ENCODE data around the gene FIG4. TPM values are rescaled to one million over a fixed set of nuclear protein-coding genes. Genes with fewer than 3 reads are reported as not detected.
"Not testable (repeated sequence)": the region's sequence is repeated elsewhere in the genome, so short reads cannot be mapped to it uniquely, and the experiment has no call there.

The FIG4 gene
- polyA plus RNA-seq, 1 experiment: 11.2 TPM

DNA sequence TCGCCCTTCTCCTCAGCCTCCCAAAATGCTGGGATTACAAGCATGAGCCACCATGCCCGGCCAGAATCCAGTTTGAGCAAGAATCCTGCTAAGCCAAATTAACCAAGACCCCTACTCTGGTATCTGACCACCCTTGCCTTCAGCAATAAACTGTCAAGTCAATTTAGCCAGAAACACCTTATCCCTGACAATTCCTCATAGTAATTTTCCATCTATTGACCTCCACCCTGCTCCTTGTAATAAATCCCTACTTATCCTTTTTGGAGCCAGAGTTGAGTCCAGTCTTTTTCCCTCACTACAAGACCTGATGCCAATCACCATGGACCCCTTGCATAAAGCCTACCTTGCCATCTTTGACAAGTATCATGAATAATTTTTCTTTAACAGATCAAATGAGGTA is 173.0 kb downstream of the FIG4 start:
- TF ChIP-seq, protein P1, sequence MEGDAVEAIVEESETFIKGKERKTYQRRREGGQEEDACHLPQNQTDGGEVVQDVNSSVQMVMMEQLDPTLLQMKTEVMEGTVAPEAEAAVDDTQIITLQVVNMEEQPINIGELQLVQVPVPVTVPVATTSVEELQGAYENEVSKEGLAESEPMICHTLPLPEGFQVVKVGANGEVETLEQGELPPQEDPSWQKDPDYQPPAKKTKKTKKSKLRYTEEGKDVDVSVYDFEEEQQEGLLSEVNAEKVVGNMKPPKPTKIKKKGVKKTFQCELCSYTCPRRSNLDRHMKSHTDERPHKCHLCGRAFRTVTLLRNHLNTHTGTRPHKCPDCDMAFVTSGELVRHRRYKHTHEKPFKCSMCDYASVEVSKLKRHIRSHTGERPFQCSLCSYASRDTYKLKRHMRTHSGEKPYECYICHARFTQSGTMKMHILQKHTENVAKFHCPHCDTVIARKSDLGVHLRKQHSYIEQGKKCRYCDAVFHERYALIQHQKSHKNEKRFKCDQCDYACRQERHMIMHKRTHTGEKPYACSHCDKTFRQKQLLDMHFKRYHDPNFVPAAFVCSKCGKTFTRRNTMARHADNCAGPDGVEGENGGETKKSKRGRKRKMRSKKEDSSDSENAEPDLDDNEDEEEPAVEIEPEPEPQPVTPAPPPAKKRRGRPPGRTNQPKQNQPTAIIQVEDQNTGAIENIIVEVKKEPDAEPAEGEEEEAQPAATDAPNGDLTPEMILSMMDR (IDR thresholded peaks at IDR 0.05; ENCODE audit: insufficient read depth, low read depth, low read length): no peak
- POLR2A ChIA-PET: no interaction called here
- no peaks in the 10 kb centered on the region for H3K27me3 ChIP-seq (ENCODE audit: control insufficient read depth, insufficient read depth, low read length)
- no peak for DNase-seq (ENCODE audit: low read depth)
- no peak overlapping the region for H3K4me3 ChIP-seq (ENCODE audit: low read depth, low read length)
- CTCF ChIA-PET: interaction anchor here (2.1 kb wide), 1 partner anchor 175 kb away, joined by 5 read pairs; no protein-coding TSS in a partner anchor
- no peaks in the 10 kb centered on the region for H3K36me3 ChIP-seq (ENCODE audit: control insufficient read depth, insufficient read depth, low read length)

DNA sequence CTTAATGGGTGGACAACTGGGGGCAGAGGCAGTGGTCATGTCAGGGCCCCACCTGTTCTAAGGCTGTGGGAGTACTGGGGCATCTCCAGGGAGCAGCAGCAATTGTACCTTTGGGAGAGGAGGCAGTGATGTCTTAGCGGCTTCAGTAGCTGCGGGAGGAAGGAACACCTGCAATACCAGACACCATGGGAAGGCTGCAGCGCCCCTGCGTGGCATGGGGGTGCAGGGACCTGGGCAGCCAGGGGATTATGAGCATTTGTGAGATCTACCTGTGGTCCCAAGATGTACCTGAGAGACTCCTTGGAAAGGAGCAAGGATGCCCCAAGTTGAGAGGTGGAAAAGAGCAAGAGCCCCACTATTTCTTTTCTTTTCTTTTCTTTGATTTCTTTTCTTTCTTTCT is 174.9 kb downstream of the FIG4 start:
- DNase-seq (ENCODE audit: low read depth): no peak
- ChIA-PET POLR2A (no interaction called here), CTCF (interaction anchor here (1.2 to 1.8 kb wide), 2 partner anchors 9 to 173 kb away, joined by 3 to 7 read pairs; no protein-coding TSS in a partner anchor)
- TF ChIP-seq, protein P1 (IDR thresholded peaks at IDR 0.05; ENCODE audit: insufficient read depth, low read depth, low read length): no peak
- H3K4me3 ChIP-seq (ENCODE audit: low read depth, low read length): no peak overlapping the region
- H3K36me3 ChIP-seq (ENCODE audit: control insufficient read depth, insufficient read depth, low read length): no peaks in the 10 kb centered on the region
- H3K27me3 ChIP-seq (ENCODE audit: control insufficient read depth, insufficient read depth, low read length): no peaks in the 10 kb centered on the region; the same call in 1 of the 2 replicates

DNA sequence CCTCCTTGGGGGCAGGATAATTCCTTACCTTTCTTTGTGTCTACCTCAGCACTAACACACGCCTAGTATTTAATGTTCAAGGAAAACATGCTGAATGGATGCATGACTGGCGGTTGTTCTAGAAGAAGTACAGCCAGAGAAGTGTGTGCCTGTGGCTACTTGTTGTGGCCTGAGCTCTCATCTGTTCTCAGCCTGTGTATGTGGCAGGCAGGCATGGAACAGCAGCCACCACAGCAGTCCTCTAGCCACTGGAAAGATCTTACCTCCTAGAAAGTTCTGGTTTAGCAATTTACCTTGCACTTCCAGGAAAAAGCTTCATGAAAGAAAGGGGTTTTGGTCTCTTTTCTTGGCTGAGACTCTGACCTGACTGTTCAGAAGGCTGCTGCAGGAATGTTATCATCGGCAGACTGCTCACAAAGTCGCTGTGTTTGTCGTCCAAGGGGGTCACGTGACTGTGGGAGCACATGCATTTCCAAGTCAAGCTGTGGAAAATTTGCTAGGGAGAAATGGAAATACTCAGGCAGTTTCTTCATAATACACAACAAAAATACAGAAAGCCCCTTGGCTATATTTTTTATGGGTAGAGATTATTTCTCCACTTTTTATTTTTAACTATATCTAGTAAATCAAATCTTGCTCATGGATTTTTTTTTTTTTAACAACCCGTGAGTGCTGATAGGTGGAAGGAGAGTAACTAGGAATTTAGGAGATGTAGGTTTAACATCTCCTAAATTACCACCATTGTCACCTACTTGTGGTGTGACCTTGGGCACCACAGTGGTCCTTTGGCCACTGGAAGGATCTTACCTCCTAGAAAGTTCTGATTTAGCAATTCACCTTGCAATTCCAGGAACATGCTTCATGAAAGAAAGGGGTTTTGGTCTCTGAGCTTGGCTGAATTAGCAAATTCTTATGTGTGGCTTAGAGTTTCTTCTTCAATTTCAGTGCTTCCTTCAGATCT is 176.2 kb downstream of the FIG4 start:
- TF ChIP-seq, protein P1 (IDR thresholded peaks at IDR 0.05; ENCODE audit: insufficient read depth, low read depth, low read length): no peak
- DNase-seq (ENCODE audit: low read depth): no peak
- H3K27me3 ChIP-seq (ENCODE audit: control insufficient read depth, insufficient read depth, low read length): no peaks in the 10 kb centered on the region; the same call in 1 of the 2 replicates
- no peaks in the 10 kb centered on the region for H3K36me3 ChIP-seq (ENCODE audit: control insufficient read depth, insufficient read depth, low read length)
- H3K4me3 ChIP-seq (ENCODE audit: low read depth, low read length): no peak overlapping the region
- CTCF ChIA-PET: interaction anchor here (1.8 kb wide), 1 partner anchor 172 kb away, joined by 7 read pairs; no protein-coding TSS in a partner anchor
- POLR2A ChIA-PET: interaction anchor here (0.7 kb wide), 1 partner anchor 787 kb away, joined by 7 read pairs; no protein-coding TSS in a partner anchor

DNA sequence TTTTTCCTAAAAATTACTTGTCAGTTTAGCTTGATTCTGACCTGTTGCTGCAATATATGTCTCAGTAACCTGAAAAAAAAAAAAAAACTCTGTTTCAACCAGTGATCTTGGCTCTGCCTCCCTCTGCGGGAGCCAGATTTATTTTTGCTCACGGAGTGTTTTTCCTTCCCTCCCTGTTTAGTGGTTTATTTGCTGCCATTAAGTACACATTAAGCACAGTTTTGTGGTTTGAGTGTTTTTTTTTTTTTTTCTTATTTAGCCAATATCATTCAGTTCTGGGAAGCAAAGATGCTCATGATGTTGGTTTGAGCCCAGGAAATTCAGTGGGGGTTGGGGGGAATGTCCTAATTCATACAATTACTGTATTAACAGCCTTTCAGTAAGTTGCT is 176.9 kb downstream of the FIG4 start:
- TF ChIP-seq, protein P1 (IDR thresholded peaks at IDR 0.05; ENCODE audit: insufficient read depth, low read depth, low read length): no peak
- no peak overlapping the region for H3K4me3 ChIP-seq (ENCODE audit: low read depth, low read length)
- no peaks in the 10 kb centered on the region for H3K36me3 ChIP-seq (ENCODE audit: control insufficient read depth, insufficient read depth, low read length)
- CTCF ChIA-PET: no interaction called here
- POLR2A ChIA-PET: interaction anchor here (0.7 kb wide), 1 partner anchor 788 kb away, joined by 7 read pairs; no protein-coding TSS in a partner anchor
- H3K27me3 ChIP-seq (ENCODE audit: control insufficient read depth, insufficient read depth, low read length): peaks cover 2% of the 10 kb centered on the region
- peak; percentile 71 for DNase-seq (ENCODE audit: low read depth)

DNA sequence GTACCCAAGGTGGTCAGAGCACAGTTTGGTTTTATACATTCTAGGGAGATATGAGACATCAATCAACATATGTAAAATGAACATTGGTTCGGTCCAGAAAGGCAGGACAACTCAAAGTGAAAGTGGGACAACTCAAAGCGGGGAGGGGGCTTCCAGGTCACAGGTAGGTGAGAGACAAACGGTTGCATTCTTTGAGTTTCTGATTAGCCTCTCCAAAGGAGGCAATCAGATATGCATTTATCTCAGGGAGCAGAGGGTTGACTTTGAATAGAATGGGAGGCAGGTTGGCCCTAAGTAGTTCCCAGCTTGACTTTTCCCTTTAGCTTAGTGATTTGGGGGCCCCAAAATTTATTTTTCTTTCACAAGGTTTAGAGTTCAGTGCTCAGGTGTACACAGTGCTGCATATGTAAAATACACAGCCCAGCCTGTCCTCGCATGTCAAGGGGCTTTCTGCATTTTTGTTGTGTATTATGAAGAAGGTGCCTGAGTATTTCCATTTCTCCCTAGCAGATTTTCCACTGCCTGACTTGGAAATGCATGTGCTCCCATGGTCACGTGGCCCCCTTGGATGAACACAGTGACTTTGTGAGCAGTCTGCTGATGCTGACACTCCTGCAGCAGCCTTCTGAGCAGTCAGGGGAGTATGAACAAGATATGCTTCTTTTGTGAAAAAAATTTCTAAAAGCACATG is 178.4 kb downstream of the FIG4 start:
- H3K36me3 ChIP-seq (ENCODE audit: control insufficient read depth, insufficient read depth, low read length); CTCF ChIA-PET; H3K27me3 ChIP-seq (ENCODE audit: control insufficient read depth, insufficient read depth, low read length); DNase-seq (ENCODE audit: low read depth); POLR2A ChIA-PET; H3K4me3 ChIP-seq (ENCODE audit: low read depth, low read length): not testable (repeated sequence)

Measured in BJ (cell line).